Activated T-cell treated with anti-CD3 and anti-CD28 coated beads for 1 hour (primary cell): ENCODE results near the gene ZDBF2.
"Not testable (repeated sequence)": the region's sequence is repeated elsewhere in the genome, so short reads cannot be mapped to it uniquely, and the experiment has no call there.

Experiments
- DNase-seq: peaks from one replicate; pipeline ENCODE4 v3.0.0-alpha.2; 2020; ENCODE audit warnings: low read depth

Gene ZDBF2

DNA sequence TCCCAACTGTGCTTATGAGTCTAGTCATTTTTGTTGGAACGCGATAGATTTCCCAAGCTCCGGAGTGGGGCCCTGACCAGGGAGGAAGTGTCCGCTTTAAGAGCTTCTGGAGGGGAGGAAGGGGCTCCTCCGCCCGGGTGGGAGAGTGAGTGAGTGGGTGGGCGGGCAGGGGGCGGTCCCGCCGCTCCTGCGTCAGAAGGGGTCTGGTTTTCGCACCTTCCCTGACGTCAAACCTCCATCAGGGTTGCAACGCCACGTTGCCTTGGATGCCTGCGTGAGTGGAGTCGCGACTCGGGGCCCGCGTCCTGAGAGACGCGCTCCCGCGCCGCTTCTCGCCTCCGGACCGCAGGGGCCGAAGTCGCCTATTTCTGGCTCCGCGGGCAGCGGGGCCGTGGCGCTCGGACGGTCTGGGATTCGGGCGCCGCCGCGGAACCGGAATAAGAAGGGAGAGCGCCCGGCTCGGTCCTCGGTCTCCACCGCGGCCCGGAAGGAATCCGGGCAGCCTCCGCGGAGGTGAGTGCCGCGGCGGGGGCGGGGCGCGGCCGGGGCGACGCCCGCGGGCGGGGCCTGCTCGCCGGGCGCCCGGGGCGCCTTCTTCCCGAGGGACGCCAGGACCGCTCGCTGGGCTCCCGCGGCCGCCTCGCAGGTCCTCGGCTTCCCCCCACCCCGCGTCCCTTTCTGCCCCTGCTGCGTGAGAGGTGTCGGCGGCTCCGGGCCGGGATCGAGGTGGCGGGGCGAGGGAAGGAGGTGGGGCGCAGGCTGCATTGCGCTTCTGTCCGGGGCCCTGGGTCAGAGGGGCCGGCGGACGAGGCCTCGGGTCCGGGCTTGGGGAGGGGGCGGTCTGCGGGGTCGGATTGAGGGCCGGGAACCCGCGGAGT lies at the start of gene ZDBF2:
Gene ZDBF2 (plus strand): TSS at position 230 of the 878 bp plus-strand sequence. CDS start 7,187 bp downstream, outside the sequence.
- peak; percentile 17 for DNase-seq

DNA sequence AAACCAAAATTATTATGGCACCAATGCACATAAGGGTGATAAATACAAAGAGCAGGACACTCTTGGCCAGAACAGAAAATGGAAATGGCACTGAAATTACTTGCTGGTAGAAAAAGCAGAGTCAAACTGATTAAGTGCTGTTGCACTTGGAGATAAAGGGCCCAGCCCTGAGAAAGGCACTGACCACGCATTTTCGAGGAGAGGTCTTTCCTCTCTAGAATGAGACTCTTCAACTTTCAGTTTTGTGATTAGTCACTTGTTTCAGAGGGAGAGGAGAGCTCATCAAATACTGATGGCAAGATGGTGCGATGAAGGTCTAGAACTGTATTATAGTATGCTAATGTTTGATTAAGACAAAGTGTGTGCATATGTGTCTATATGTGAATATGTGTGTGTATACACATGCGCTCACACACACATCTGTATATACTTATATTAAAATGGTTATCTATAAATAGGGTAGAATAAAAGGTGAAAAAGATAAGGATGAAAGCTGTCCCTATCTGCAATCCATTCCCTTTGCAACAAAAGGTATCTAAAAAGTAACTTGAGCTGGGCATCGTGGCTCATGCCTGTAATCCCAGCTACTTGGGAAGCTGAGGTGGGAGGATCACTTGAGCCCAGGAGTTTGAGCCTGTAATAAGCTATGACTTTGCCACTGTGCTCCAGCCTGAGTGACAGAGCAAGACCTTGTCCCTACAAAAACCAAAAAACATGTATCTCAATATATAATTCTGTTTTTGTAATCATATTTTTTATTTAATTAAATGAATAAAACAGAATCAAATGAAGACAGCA lies 48.8 kb upstream of the ZDBF2 start:
- no peak for DNase-seq

- not testable (repeated sequence) for DNase-seq
Observed at GRCh38 chr2:206228636-206229035, 45.8 kb upstream of the ZDBF2 start.

GRCh38 chr2:206229642-206230041 lies 44.8 kb upstream of the ZDBF2 start:
- no peak for DNase-seq

GRCh38 chr2:206230060-206230762 lies 44.3 kb upstream of the ZDBF2 start:
- DNase-seq, result no peak

DNA sequence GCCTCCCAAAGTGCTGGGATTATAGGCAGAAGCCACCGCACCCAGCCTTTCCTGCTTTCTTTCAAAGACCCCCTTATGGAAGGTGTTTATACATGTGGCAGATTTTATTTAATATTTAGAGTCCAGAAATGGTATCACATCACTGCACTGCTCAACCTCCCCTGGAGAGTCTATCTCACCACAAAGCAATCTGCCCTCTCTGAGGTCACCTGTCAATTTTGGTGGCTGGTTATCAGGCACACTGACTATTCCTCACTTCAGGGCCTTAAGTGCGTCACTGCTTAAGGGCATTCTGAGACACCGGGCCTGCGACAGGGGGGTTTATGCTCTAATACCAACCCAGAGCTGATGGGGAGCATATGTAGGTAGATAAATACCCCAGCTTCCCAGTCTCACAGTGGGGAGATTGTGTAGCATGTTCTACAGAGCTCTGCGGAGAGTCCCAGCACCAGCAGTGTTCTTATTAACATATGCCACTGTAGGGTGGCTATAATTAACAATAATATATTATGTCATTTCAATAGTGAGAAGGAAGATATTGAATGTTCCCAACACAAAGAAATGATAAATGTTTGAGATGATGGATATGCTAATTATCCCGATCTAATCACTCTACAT lies 42.7 kb upstream of the ZDBF2 start:
- no peak for DNase-seq

DNA sequence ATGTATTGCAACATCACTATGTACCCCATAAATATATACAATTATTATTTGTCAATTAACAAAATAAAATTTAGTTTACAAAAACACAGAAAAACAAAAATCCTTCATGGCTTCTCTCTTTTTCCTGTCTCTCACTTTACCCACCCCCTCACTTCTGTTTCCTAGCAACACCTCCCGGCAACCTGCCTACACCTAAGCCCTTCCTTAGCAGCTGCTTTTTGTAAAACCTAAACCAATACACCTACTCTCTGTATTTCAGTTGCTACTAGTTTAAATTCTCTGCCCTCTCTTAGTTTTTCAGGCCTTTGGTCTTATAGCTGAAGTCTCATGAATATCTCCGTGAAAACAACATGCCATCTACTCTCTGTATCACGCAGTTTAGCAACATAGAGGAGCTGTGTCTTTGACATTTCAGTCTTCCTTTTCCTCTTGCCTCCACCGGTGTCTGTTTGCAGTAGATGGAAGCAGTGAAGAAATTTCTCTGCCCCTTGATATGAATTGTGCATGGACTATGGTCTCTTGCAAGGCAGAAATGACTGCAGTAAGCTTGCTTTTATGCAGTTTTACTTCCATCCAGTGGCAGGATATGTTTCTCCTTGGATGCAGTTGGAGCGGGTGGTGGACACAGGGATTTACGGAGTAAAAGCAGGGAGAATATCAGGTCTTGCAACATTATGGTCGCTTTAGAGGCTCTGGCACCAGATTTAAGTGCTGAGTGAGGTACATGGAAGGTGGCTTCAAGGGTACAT lies 42.0 kb upstream of the ZDBF2 start:
- DNase-seq, result no peak

DNA sequence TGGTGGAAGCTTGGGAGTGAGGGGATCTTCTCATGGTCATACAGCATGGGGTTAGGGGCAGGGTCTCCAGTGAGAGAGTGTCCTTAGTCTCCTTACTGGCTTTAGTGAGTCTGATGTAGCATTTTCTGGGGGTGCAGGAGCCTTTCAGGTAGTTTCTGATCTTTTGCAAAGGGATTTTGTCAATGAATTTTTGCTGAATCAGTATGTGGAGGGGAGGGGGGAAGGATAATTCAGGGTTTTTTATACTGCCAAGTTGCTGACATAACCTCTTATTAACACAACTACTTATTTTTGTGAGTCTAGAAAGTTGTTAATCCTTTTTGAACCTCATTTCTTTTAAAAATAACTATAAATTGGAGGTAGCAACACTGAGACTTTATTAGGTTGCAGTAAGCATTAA lies 35.3 kb upstream of the ZDBF2 start:
- no peak for DNase-seq

GRCh38 chr2:206240327-206240726 lies 34.1 kb upstream of the ZDBF2 start:
- DNase-seq, result no peak

DNA sequence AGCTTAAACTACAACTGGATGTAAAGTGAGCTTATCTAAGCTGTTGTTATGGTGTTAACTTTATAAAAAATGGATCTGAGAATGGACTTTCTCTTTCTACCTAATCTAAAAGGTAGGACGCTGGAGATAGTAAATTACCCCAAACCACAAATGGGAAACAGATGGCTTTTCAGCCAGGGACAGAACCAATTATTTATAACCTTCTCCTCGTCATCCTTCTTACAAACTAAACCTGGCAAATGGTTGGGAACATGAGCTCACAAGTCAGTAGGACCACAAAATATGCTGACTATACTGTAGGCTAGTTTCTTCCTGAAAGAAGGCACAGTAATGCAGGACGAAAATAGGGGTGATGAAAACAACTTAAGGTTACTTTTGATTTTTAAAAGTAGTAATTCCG lies 32.7 kb upstream of the ZDBF2 start:
- DNase-seq, result no peak

- no peak for DNase-seq
Observed at GRCh38 chr2:206245265-206245672, 29.2 kb upstream of the ZDBF2 start.

GRCh38 chr2:206250041-206250897 lies 24.2 kb upstream of the ZDBF2 start:
- no peak for DNase-seq

- DNase-seq, result no peak
Observed at GRCh38 chr2:206253125-206253776, 21.2 kb upstream of the ZDBF2 start.

- no peak for DNase-seq
Observed at GRCh38 chr2:206253777-206254166, 20.7 kb upstream of the ZDBF2 start.

DNA sequence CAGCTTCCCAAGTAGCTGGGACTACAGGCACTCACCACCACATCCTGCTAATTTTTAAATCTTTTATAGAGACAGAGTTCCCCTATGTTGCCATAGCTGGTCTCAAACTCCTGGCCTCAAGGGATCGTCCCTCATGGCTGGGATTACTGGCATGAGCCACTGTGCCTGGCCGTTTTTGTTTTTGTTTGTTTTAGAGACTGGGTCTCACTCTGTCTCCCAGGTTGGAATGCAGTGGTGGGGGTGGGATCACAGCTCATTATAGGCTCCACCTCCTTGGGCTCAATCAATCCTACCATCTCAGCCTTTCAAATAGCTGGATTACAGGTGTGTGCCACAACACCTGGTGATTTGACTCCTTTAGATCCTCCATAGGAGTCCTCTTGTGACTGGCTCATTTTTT lies 19.5 kb upstream of the ZDBF2 start:
- DNase-seq, result no peak

DNA sequence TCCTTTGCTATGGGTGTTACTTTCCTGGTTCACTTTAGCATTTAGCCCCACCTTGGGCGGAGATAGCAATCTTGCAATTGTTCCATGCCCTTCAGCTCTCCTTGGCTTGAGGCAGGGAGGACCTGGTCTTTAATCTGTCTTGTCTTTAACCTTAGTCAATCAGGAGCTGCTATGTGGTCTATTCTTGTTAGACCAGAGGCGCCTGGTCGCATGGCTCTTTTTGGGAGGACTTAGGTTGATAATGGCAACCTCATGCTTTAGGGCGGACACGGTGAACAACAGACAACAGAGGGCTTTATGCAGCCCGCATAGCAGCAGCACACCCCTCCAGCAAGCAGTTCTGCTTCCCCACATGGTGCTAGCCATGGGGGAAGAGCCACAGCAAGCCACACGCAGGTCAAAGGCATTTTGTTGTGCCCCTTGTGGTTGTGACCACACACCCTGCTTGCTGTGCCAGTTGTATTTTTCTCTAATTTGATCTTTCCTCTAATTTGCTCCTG lies 17.7 kb upstream of the ZDBF2 start:
- DNase-seq, result no peak

GRCh38 chr2:206257350-206257749 lies 17.1 kb upstream of the ZDBF2 start:
- no peak for DNase-seq

DNA sequence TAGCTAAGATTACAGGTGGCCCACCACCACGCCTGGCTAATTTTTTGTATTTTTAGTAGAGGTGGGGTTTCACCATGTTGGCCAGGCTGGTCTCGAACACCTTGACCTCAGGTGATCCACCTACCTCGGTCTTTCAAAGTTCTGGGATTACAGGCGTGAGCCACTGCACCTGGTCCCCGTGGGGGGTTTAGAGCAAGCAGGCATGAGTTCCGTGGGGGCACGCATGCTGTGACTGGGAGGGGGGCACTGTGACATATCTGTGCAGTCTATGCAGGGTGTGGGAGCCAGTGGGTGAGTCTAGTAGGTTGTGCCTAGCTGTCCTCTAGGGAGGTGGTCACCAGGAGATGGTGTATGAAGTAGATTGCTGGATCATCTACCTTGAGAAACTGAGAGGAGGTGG lies 16.6 kb upstream of the ZDBF2 start:
- DNase-seq, result no peak

- DNase-seq, result not testable (repeated sequence)
Observed at GRCh38 chr2:206258615-206259014, 15.8 kb upstream of the ZDBF2 start.
